ENCODE data around the gene UBASH3A. TPM values are rescaled to one million over a fixed set of nuclear protein-coding genes. Genes with fewer than 3 reads are reported as not detected.

Gene UBASH3A
- total RNA-seq, 3 donors from 2014 or later (not counting 1 experiment from before 2014, with no cell fraction given), result 0.66 to 5.0 (median 2.0) TPM

DNA sequence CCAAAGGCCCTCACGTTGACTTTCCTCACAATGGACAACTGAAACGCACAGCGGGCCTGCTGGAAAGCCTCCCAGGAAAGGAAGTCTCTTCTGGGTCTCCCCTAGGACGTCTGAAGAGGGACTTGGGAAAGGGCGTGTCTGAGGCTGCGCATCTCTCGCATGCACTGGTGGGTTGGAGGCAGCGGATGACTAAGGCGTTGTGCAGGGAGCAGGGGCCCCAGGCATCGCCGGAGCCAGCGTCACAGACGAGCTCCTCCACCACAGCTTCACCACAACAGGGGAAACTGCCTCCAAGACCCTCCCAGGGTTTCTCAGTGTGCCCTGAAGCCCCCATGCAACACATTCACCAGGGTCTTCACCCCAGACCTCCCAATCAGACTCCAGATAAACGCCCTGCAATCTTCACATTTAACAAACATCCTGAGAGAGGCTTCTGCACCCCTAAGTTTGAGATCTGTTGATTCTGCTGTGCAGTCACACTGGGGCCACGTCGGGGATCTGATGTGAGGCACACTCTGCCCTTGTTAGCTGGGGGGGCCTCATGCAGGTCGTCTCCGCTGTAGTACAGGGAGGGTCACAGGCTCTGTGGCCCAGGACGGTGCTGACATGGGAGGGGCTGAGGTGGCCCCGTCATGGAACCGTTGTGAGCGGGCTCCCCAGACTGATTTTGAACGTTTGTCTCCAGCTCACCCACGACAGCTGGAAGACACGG lies 30.4 kb upstream of the UBASH3A start:
- Mint-ChIP-seq H3K36me3 (no peaks in the 10 kb centered on the region), H3K4me3 (no peak overlapping the region), H3K27ac (no peak overlapping the region), H3K27me3 (ENCODE audit: low read depth in 2 of 2) (peaks cover 46 to 68% of the 10 kb centered on the region in 2 donors), H3K4me1 (peaks cover 0 to 13% of the 10 kb centered on the region in 2 donors), H3K9me3 (no peaks in the 10 kb centered on the region)
- H3K27me3 ChIP-seq (ENCODE audit: control insufficient read depth, insufficient read depth, low read length), result no peaks in the 10 kb centered on the region
- no peaks in the 10 kb centered on the region for H3K36me3 ChIP-seq (ENCODE audit: control insufficient read depth, insufficient read depth, low read length)
- DNase-seq, result no peak
- no peak for TF ChIP-seq CTCF (IDR thresholded peaks at IDR 0.05)
- WGBS (ENCODE audit: insufficient coverage), result 79% methylated on average over 25 of the region's 25 CpGs
- intact Hi-C loops (cut with micrococcal nuclease), result no loop called here
- no peak overlapping the region for H3K4me3 ChIP-seq (ENCODE audit: low read length)
- ATAC-seq, result no peak
- no peak overlapping the region for H3K27ac ChIP-seq (ENCODE audit: low read length)
- no peaks in the 10 kb centered on the region for H3K9me3 ChIP-seq (ENCODE audit: control insufficient read depth, insufficient read depth, low read length)
- H3K4me1 ChIP-seq (ENCODE audit: control insufficient read depth, insufficient read depth, low read length), result no peaks in the 10 kb centered on the region

DNA sequence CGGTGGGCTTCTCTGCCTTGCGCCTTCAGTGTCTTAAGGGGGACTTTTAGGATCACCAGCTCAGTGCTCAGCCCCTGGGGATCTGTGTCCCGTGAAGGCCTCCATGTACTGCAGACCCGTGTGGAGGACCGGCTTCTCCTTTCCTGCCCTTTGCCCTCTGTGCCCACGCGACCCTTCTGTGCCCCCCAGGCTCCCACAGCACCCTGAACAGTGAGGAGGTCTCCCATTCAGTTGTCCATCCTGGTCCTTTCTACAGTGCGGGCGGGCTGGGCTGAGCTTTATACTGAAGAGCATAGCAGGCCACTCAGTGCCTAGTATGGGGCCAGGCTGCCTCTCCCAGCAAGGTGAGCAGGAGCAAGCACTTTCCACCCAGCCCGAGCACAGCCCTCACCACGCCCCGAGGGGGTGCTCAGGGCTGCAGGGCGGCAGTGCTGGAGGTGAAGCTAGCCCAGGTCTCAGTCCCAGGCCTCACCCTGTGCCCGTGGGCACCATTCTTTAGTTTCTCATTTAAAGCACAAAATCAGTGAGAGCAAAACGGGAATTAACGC lies 29.7 kb upstream of the UBASH3A start:
- Mint-ChIP-seq H3K4me3 (no peak overlapping the region), H3K27me3 (ENCODE audit: low read depth in 2 of 2) (peaks cover 46 to 65% of the 10 kb centered on the region in 2 donors), H3K36me3 (no peaks in the 10 kb centered on the region), H3K27ac (no peak overlapping the region), H3K4me1 (peaks cover 0 to 13% of the 10 kb centered on the region in 2 donors), H3K9me3 (no peaks in the 10 kb centered on the region)
- Histone ChIP-seq H3K9me3 (ENCODE audit: control insufficient read depth, insufficient read depth, low read length) (no peaks in the 10 kb centered on the region), H3K27me3 (ENCODE audit: control insufficient read depth, insufficient read depth, low read length) (no peaks in the 10 kb centered on the region), H3K27ac (ENCODE audit: low read length) (no peak overlapping the region), H3K4me3 (ENCODE audit: low read length) (no peak overlapping the region), H3K36me3 (ENCODE audit: control insufficient read depth, insufficient read depth, low read length) (no peaks in the 10 kb centered on the region), H3K4me1 (ENCODE audit: control insufficient read depth, insufficient read depth, low read length) (no peaks in the 10 kb centered on the region)
- no peak for ATAC-seq
- 93% methylated on average over 16 of the region's 16 CpGs for WGBS (ENCODE audit: insufficient coverage)
- no peak for DNase-seq
- intact Hi-C loops (cut with micrococcal nuclease), result no loop called here
- no peak for TF ChIP-seq CTCF (IDR thresholded peaks at IDR 0.05)

DNA sequence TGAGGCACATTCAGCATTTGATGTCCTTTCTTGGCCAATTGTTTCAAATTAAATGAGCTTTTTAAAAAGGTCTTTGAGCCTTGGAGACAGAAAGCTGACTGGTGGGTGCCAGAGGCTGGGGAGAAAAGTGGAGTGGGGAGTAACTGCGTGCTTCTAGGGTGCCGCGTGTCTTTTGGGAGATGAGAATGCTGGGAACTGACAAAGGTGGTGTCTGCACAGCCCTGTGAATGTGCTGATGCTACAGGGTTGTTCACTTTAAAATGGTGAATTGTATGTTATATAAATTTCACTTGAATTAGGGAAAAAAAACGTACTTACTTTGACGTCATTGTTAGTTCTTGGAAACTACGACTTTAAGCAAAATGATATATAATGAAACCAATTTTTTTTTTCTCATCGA lies 29.2 kb upstream of the UBASH3A start:
- no peaks in the 10 kb centered on the region for H3K4me1 ChIP-seq (ENCODE audit: control insufficient read depth, insufficient read depth, low read length)
- no peaks in the 10 kb centered on the region for H3K36me3 Mint-ChIP-seq
- H3K4me3 Mint-ChIP-seq, result no peak overlapping the region
- intact Hi-C loops (cut with micrococcal nuclease), result no loop called here
- peaks cover 0 to 13% of the 10 kb centered on the region in 2 donors for H3K4me1 Mint-ChIP-seq
- H3K27ac ChIP-seq (ENCODE audit: low read length), result no peak overlapping the region
- no peaks in the 10 kb centered on the region for H3K36me3 ChIP-seq (ENCODE audit: control insufficient read depth, insufficient read depth, low read length)
- ATAC-seq, result no peak
- no peaks in the 10 kb centered on the region for H3K9me3 ChIP-seq (ENCODE audit: control insufficient read depth, insufficient read depth, low read length)
- H3K27ac Mint-ChIP-seq, result no peak overlapping the region
- no peaks in the 10 kb centered on the region for H3K9me3 Mint-ChIP-seq
- H3K4me3 ChIP-seq (ENCODE audit: low read length), result no peak overlapping the region
- DNase-seq, result no peak
- WGBS (ENCODE audit: insufficient coverage), result 72% methylated on average over 7 of the region's 7 CpGs
- peaks cover 42 to 61% of the 10 kb centered on the region in 2 donors for H3K27me3 Mint-ChIP-seq (ENCODE audit: low read depth in 2 of 2)
- no peaks in the 10 kb centered on the region for H3K27me3 ChIP-seq (ENCODE audit: control insufficient read depth, insufficient read depth, low read length)
- no peak for TF ChIP-seq CTCF (IDR thresholded peaks at IDR 0.05)
